ENCODE data around the gene NFIB. TPM values are rescaled to one million over a fixed set of nuclear protein-coding genes. Genes with fewer than 3 reads are reported as not detected.

Gene NFIB
- total RNA-seq, 4 donors from 2014 or later, result 61.0 to 68.3 (median 65.4) TPM

DNA sequence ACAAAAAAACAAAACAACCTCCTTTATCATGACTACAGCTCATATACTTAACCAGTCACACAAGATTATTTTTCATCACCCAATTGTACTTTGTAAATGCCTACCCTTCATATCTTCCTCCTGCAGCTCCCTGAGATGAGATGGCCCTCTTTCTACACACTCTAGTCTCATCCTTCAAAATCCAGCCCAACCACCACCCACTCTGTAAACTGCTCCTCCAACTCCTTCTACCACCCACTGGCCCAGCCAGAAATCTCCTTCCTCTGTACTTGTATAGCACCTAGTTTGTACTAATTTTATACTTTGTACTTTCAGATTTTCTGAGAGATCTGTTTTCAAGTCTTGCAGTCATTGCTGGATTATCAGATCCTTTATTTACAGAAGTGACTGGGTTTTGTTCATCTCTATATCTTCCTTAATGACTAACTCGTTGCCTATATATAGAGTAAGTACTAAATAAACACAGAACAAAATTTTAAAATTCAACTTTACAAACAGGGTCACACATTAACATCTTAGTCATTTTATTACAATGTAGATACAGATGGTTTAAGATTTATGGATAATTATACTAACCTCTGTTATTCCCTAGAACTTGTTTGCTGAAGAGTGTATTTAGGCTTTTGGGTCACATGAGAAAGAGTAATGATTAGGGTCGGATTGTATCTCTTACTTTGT lies 155.7 kb downstream of the NFIB start:
- Histone ChIP-seq H3K36me3 (no peaks in the 10 kb centered on the region), H3K27me3 (no peaks in the 10 kb centered on the region), H3K4me3 (no peak overlapping the region), H3K9me3 (no peaks in the 10 kb centered on the region), H3K4me1 (peaks cover 0 to 39% (median 0%) of the 10 kb centered on the region in 3 donors), H3K27ac (no peak overlapping the region)
- no peak for ATAC-seq
- 69 to 89% methylated on average over 2 of the region's 2 CpGs for WGBS, 2 donors (ENCODE audit: low coverage in 1 of 2)
- TF ChIP-seq EP300 (IDR thresholded peaks at IDR 0.05) (no peak), CTCF (IDR thresholded peaks at IDR 0.05) (no peak), POLR2A (IDR thresholded peaks at IDR 0.05) (no peak), POLR2AphosphoS5 (IDR thresholded peaks at IDR 0.05) (no peak)

DNA sequence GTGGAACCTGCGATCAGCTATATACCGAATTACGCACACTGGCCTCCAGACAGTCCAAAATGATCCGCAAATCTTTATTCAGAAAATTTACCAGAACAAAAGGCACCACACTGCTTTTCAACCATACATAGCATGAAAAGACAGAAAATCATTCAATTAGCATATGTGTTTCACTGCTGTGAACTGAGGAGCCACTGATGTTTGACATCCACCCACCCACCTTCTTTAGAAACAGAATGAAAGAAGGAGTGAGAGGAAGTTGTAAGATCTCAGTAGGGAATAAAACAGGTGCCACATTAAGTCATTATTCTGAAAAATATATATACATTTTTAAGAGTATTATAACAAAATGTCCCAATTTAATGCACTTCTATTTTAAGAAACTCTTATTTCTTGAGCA lies 156.8 kb downstream of the NFIB start:
- H3K36me3 ChIP-seq, result no peaks in the 10 kb centered on the region
- H3K4me3 ChIP-seq, result no peak overlapping the region
- no peaks in the 10 kb centered on the region for H3K27me3 ChIP-seq
- 93 to 96% methylated on average over 3 to 4 of the region's 4 CpGs for WGBS, 2 donors (ENCODE audit: low coverage in 1 of 2)
- TF ChIP-seq POLR2A (IDR thresholded peaks at IDR 0.05) (no peak), EP300 (IDR thresholded peaks at IDR 0.05) (no peak), CTCF (IDR thresholded peaks at IDR 0.05) (no peak), POLR2AphosphoS5 (IDR thresholded peaks at IDR 0.05) (no peak)
- no peaks in the 10 kb centered on the region for H3K9me3 ChIP-seq
- H3K4me1 ChIP-seq, result peaks cover 0 to 45% (median 0%) of the 10 kb centered on the region in 3 donors
- no peak for ATAC-seq
- no peak overlapping the region for H3K27ac ChIP-seq

GRCh38 chr9:14156046-14156445 lies 157.9 kb downstream of the NFIB start:
- no peak overlapping the region for H3K4me3 ChIP-seq
- H3K36me3 ChIP-seq, result no peaks in the 10 kb centered on the region
- H3K27me3 ChIP-seq, result no peaks in the 10 kb centered on the region
- no peak overlapping the region for H3K27ac ChIP-seq
- TF ChIP-seq CTCF (IDR thresholded peaks at IDR 0.05) (no peak), POLR2A (IDR thresholded peaks at IDR 0.05) (no peak), EP300 (IDR thresholded peaks at IDR 0.05) (no peak), POLR2AphosphoS5 (IDR thresholded peaks at IDR 0.05) (no peak)
- no peak for ATAC-seq
- no peaks in the 10 kb centered on the region for H3K9me3 ChIP-seq
- H3K4me1 ChIP-seq, result peaks cover 0 to 48% (median 0%) of the 10 kb centered on the region in 3 donors
- WGBS, 2 donors (ENCODE audit: low coverage in 1 of 2), result 72 to 86% methylated on average over 4 to 6 of the region's 6 CpGs

GRCh38 chr9:14155237-14155636 lies 158.7 kb downstream of the NFIB start:
- Histone ChIP-seq H3K27ac (no peak overlapping the region), H3K9me3 (no peaks in the 10 kb centered on the region), H3K27me3 (no peaks in the 10 kb centered on the region), H3K4me3 (no peak overlapping the region), H3K4me1 (peaks cover 0 to 47% (median 0%) of the 10 kb centered on the region in 3 donors), H3K36me3 (no peaks in the 10 kb centered on the region)
- TF ChIP-seq EP300 (IDR thresholded peaks at IDR 0.05) (no peak), POLR2AphosphoS5 (IDR thresholded peaks at IDR 0.05) (no peak), CTCF (IDR thresholded peaks at IDR 0.05) (no peak), POLR2A (IDR thresholded peaks at IDR 0.05) (no peak)
- WGBS, 2 donors (ENCODE audit: low coverage in 1 of 2), result 50 to 56% methylated on average over 1 of the region's 1 CpG
- ATAC-seq, result no peak

GRCh38 chr9:14153310-14153720 lies 160.6 kb downstream of the NFIB start:
- no peaks in the 10 kb centered on the region for H3K27me3 ChIP-seq
- no peaks in the 10 kb centered on the region for H3K9me3 ChIP-seq
- H3K4me1 ChIP-seq, result peaks cover 0 to 33% (median 0%) of the 10 kb centered on the region in 3 donors
- no peak overlapping the region for H3K4me3 ChIP-seq
- 52 to 65% methylated on average over 3 of the region's 3 CpGs for WGBS, 2 donors (ENCODE audit: low coverage in 1 of 2)
- no peak for ATAC-seq
- no peak for TF ChIP-seq POLR2AphosphoS5 (IDR thresholded peaks at IDR 0.05)
- no peak for TF ChIP-seq POLR2A (IDR thresholded peaks at IDR 0.05)
- no peak for TF ChIP-seq EP300 (IDR thresholded peaks at IDR 0.05)
- no peak for TF ChIP-seq CTCF (IDR thresholded peaks at IDR 0.05)
- H3K36me3 ChIP-seq, result no peaks in the 10 kb centered on the region
- H3K27ac ChIP-seq, result no peak overlapping the region

All from gastroesophageal sphincter (tissue), 4 donors.